GM23338 (cell line): ENCODE results near the gene COL21A1. TPM values are rescaled to one million over a fixed set of nuclear protein-coding genes. Genes with fewer than 3 reads are reported as not detected.

Source experiments
- ATAC-seq: fragments of 200-7000 bp; cut with Tn5 transposase; 3 replicates; pipeline ENCODE4 v1.9.1; 2020
- DNase-seq: peaks from one replicate; pipeline ENCODE4 v3.0.0-alpha.2; 2015; ENCODE audit warnings: low spot score
- H2AFZ ChIP-seq: fragments of 200-600 bp; sonication (generic); 2 replicates; pipeline ENCODE4 v1.8.0; 2016; ENCODE audit warnings: antibody characterized with exemption, mild to moderate bottlenecking, moderate library complexity
- H3F3A ChIP-seq: fragments of 200-600 bp; sonication (generic); replicated peaks from 2 replicates; pipeline ENCODE4 v1.8.0; 2017; ENCODE audit warnings: antibody characterized with exemption, mixed run types, low read depth
- H3K27ac ChIP-seq: fragments of 200-600 bp; sonication (generic); 2 replicates; pipeline ENCODE4 v1.6.1; 2016; ENCODE audit warnings: low read depth
- H3K27me3 ChIP-seq: fragments of 200-600 bp; sonication (generic); 2 replicates; pipeline ENCODE4 v1.8.0; 2016; ENCODE audit warnings: mild to moderate bottlenecking, mixed run types, moderate library complexity; ENCODE audit not compliant: insufficient read depth
- H3K36me3 ChIP-seq: fragments of 200-600 bp; sonication (generic); 2 replicates; pipeline ENCODE4 v1.8.0; 2016; ENCODE audit warnings: mild to moderate bottlenecking; ENCODE audit not compliant: insufficient read depth
- H3K4me1 ChIP-seq: fragments of 200-600 bp; sonication (generic); 2 replicates; pipeline ENCODE4 v1.8.0; 2016; ENCODE audit warnings: mild to moderate bottlenecking, moderate library complexity; ENCODE audit not compliant: insufficient read depth
- H3K4me2 ChIP-seq: fragments of 200-600 bp; sonication (generic); 2 replicates; pipeline ENCODE4 v1.7.1; 2017; ENCODE audit warnings: mixed run types
- H3K4me3 ChIP-seq: fragments of 200-600 bp; sonication (generic); 2 replicates; pipeline ENCODE4 v1.6.1; 2016; ENCODE audit warnings: mixed run types
- H3K79me2 ChIP-seq: fragments of 200-600 bp; sonication (generic); replicated peaks from 2 replicates; pipeline ENCODE4 v1.8.0; 2017; ENCODE audit warnings: mild to moderate bottlenecking; ENCODE audit not compliant: insufficient read depth
- H3K9me2 ChIP-seq: fragments of 200-600 bp; sonication (generic); 2 replicates; pipeline ENCODE4 v1.8.0; 2017; ENCODE audit not compliant: insufficient read depth
- H4K20me1 ChIP-seq: fragments of 200-600 bp; sonication (generic); replicated peaks from 2 replicates; pipeline ENCODE4 v1.8.0; 2017; ENCODE audit warnings: mild to moderate bottlenecking; ENCODE audit not compliant: insufficient read depth
- H3K27ac Mint-ChIP-seq: 2 replicates; pipeline ENCODE4 v1.8.0; 2020; ENCODE audit warnings: inconsistent platforms, mild to moderate bottlenecking, moderate library complexity, mixed read lengths
- H3K27me3 Mint-ChIP-seq: 3 replicates; pipeline ENCODE4 v1.8.0; 2022; ENCODE audit warnings: low read depth, mild to moderate bottlenecking, moderate library complexity, mixed read lengths, inconsistent platforms; ENCODE audit not compliant: insufficient read depth, poor library complexity
- H3K36me3 Mint-ChIP-seq: 3 replicates; pipeline ENCODE4 v1.8.0; 2021; ENCODE audit warnings: low read depth, mild to moderate bottlenecking, inconsistent platforms, moderate library complexity, mixed read lengths
- H3K4me1 Mint-ChIP-seq: 3 replicates; pipeline ENCODE4 v1.8.0; 2020; ENCODE audit warnings: mild to moderate bottlenecking, inconsistent platforms, mixed read lengths
- H3K4me3 Mint-ChIP-seq: 3 replicates; pipeline ENCODE4 v1.8.0; 2021; ENCODE audit warnings: moderate library complexity, mild to moderate bottlenecking, inconsistent platforms, mixed read lengths
- H3K9me3 Mint-ChIP-seq: 3 replicates; pipeline ENCODE4 v1.8.0; 2020; ENCODE audit warnings: moderate library complexity, mild to moderate bottlenecking, inconsistent platforms, mixed read lengths
- CREB1 ChIP-seq: fragments of 250-450 bp; sonication (Bioruptor Pico); IDR thresholded peaks from 2 replicates; pipeline ENCODE4 v1.5.0; 2020; ENCODE audit warnings: low read depth, mild to moderate bottlenecking, moderate library complexity
- EZH2 ChIP-seq: fragments of 200-600 bp; sonication (generic); IDR thresholded peaks from one replicate; pipeline ENCODE4 v1.8.0; 2017; ENCODE audit warnings: antibody characterized with exemption, mild to moderate bottlenecking, low read depth; ENCODE audit not compliant: unreplicated experiment
- EZH2phosphoT487 ChIP-seq: fragments of 200-600 bp; sonication (generic); IDR thresholded peaks from one replicate; pipeline ENCODE4 v1.8.1; 2018; ENCODE audit warnings: antibody characterized with exemption; ENCODE audit not compliant: unreplicated experiment
- JUNB ChIP-seq: IDR thresholded peaks from one replicate; pipeline ENCODE4 v1.6.1; 2016; ENCODE audit warnings: antibody characterized with exemption; ENCODE audit not compliant: unreplicated experiment
- STAT1 ChIP-seq: IDR thresholded peaks from one replicate; pipeline ENCODE4 v1.6.1; 2016; ENCODE audit warnings: antibody characterized with exemption; ENCODE audit not compliant: unreplicated experiment
- ZNF114 ChIP-seq: fragments of 250-450 bp; sonication (Bioruptor Pico); IDR thresholded peaks from 2 replicates; pipeline ENCODE4 v1.5.0; 2020; ENCODE audit warnings: mild to moderate bottlenecking, moderate library complexity
- polyA plus RNA-seq: library from polyadenylated mRNA; unstranded; fragments of >200 nt; fragmentation: Nextera tagmentation; extraction: Ambion mirVana; gene quantifications from 2 replicates; pipeline ENCODE4 v1.2.1, GENCODE V29; 2016
- total RNA-seq: library from RNA; depleted of rRNA; stranded (reverse); fragments of >200 nt; shearing (Covaris generic); gene quantifications from 2 replicates; pipeline ENCODE4 v1.2.3, GENCODE V29; 2014
- TF ChIP-seq, protein P1 (sequence below): IDR thresholded peaks from one replicate; pipeline ENCODE4 v1.6.1; 2018; ENCODE audit warnings: antibody characterized with exemption; ENCODE audit not compliant: unreplicated experiment

The COL21A1 gene
- total and polyA plus RNA-seq, 2 experiments from 2014 or later, result 5.0 to 6.2 TPM

DNA sequence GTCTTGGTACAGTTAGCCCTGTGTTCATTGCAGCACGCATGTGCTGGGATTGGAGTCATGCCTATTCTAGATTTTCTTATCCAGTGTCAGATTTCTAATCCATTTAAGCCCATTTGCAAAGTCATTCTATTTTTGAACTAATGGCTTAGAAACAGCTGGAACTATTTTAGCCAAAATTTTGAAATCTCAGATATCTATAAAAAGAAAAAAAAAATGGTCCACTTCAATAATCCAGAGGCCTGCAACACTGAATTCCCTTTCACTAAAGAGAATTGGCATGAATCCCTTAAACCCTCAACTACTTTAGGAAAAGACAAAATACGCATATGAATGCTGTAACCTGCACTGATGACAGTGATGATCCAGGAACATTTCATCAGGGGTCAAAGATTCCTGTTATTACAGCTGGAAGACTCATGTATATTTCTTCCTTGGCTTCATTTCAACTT lies 1.5 kb downstream of the COL21A1 start:
- Histone ChIP-seq H3K36me3 (no peaks in the 10 kb centered on the region), H2AFZ (no peak overlapping the region), H4K20me1 (no peaks in the 10 kb centered on the region), H3K79me2 (no peaks in the 10 kb centered on the region), H3K27ac (peak overlapping the region; percentile 95), H3K4me3 (peak overlapping the region; percentile 60), H3K4me2 (peak overlapping the region; percentile 79), H3F3A (0 out of 2 replicates have a peak, but pooled peaks cover 3% of the 10 kb centered on the region), H3K9me2 (no peaks in the 10 kb centered on the region), H3K4me1 (peaks cover 44% of the 10 kb centered on the region), H3K27me3 (no peaks in the 10 kb centered on the region)
- ATAC-seq (no peak), DNase-seq (no peak)
- Mint-ChIP-seq H3K4me3 (peak overlapping the region; percentile 81), H3K9me3 (no peaks in the 10 kb centered on the region), H3K27ac (peak overlapping the region; percentile 97), H3K36me3 (no peaks in the 10 kb centered on the region), H3K4me1 (peaks cover 39% of the 10 kb centered on the region), H3K27me3 (peaks cover 1% of the 10 kb centered on the region)
- TF ChIP-seq JUNB, result no peak
- TF ChIP-seq ZNF114, result no peak
- TF ChIP-seq, protein P1, sequence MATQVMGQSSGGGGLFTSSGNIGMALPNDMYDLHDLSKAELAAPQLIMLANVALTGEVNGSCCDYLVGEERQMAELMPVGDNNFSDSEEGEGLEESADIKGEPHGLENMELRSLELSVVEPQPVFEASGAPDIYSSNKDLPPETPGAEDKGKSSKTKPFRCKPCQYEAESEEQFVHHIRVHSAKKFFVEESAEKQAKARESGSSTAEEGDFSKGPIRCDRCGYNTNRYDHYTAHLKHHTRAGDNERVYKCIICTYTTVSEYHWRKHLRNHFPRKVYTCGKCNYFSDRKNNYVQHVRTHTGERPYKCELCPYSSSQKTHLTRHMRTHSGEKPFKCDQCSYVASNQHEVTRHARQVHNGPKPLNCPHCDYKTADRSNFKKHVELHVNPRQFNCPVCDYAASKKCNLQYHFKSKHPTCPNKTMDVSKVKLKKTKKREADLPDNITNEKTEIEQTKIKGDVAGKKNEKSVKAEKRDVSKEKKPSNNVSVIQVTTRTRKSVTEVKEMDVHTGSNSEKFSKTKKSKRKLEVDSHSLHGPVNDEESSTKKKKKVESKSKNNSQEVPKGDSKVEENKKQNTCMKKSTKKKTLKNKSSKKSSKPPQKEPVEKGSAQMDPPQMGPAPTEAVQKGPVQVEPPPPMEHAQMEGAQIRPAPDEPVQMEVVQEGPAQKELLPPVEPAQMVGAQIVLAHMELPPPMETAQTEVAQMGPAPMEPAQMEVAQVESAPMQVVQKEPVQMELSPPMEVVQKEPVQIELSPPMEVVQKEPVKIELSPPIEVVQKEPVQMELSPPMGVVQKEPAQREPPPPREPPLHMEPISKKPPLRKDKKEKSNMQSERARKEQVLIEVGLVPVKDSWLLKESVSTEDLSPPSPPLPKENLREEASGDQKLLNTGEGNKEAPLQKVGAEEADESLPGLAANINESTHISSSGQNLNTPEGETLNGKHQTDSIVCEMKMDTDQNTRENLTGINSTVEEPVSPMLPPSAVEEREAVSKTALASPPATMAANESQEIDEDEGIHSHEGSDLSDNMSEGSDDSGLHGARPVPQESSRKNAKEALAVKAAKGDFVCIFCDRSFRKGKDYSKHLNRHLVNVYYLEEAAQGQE, result no peak
- no peak for TF ChIP-seq EZH2
- TF ChIP-seq CREB1 (CRISPR knock-in tag), result no peak
- TF ChIP-seq STAT1, result no peak

DNA sequence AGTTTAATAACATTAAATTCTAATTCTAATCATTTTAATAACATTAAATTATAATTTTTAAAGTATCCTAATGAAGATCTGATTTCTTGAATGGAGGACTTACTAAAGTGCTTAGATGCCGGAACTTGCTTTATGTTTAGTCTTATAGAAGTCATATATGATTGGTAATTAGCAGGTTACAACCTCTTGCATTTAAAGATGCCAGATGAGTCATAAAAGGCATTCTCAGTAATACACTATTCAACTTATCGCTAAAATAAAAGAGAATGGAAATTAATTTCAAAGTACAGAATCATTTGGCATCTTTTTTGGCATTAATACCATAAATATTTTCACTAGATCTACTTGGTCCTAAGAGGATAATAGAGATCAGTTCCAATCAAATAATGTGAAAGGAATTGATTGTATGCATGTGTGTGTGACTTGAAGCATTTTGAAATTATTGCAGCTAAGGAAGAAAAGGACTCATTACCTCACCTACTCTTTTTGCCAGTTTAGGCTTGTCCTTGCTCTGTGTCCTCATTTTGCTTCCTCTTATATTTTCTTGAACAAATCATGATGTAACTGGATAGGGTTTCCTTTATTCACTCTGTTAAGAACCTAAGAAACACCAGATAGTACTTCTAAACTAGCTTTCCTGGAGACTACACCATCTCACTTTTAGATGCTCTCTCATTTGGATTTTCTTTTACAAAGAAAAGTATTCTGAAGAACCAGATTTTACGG lies 2.7 kb downstream of the COL21A1 start:
- H3K27me3 Mint-ChIP-seq, result peaks cover 1% of the 10 kb centered on the region
- Histone ChIP-seq H3K4me1 (peaks cover 39% of the 10 kb centered on the region), H3K27me3 (no peaks in the 10 kb centered on the region), H3K4me3 (no peak overlapping the region), H4K20me1 (no peaks in the 10 kb centered on the region), H3K36me3 (no peaks in the 10 kb centered on the region), H3K79me2 (no peaks in the 10 kb centered on the region), H3K9me2 (no peaks in the 10 kb centered on the region), H2AFZ (no peak overlapping the region), H3K4me2 (peak overlapping the region; percentile 79), H3F3A (0 out of 2 replicates have a peak, but pooled peaks cover 3% of the 10 kb centered on the region), H3K27ac (no peak overlapping the region)
- peak overlapping the region; percentile 90 for H3K27ac Mint-ChIP-seq
- ATAC-seq, result no peak
- peaks cover 39% of the 10 kb centered on the region for H3K4me1 Mint-ChIP-seq
- TF ChIP-seq EZH2phosphoT487, result no peak
- DNase-seq, result no peak
- H3K36me3 Mint-ChIP-seq, result no peaks in the 10 kb centered on the region
- H3K9me3 Mint-ChIP-seq, result no peaks in the 10 kb centered on the region
- no peak overlapping the region for H3K4me3 Mint-ChIP-seq
